ENCODE results near the gene CNIH4.

DNA sequence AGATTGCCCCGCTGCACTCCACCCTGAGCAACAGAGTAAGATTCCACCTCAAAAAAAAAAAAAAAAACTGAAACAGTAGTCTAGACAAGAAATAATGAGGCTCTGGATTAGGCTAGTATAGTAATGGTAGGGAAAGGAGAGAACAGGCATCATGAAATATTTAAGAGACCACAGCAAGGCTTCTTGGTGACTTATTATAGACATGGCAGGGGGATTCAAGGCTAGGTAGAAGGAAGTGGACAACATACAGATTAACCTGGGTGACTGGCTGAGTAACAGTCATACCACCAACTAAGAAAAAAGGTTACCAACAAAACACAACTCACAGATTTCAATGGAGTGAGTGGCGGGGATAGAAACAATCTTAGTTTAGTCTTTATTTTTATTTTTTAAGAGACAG, 35.0 kb upstream of the CNIH4 start:
- TF ChIP-seq, protein P1, sequence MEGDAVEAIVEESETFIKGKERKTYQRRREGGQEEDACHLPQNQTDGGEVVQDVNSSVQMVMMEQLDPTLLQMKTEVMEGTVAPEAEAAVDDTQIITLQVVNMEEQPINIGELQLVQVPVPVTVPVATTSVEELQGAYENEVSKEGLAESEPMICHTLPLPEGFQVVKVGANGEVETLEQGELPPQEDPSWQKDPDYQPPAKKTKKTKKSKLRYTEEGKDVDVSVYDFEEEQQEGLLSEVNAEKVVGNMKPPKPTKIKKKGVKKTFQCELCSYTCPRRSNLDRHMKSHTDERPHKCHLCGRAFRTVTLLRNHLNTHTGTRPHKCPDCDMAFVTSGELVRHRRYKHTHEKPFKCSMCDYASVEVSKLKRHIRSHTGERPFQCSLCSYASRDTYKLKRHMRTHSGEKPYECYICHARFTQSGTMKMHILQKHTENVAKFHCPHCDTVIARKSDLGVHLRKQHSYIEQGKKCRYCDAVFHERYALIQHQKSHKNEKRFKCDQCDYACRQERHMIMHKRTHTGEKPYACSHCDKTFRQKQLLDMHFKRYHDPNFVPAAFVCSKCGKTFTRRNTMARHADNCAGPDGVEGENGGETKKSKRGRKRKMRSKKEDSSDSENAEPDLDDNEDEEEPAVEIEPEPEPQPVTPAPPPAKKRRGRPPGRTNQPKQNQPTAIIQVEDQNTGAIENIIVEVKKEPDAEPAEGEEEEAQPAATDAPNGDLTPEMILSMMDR (IDR thresholded peaks at IDR 0.05 in 2 of 3, conservative IDR thresholded peaks at IDR 0.05 in 1 of 3; ENCODE audit: borderline replicate concordance in 1 of 3, insufficient read depth in 1 of 3, low read depth in 2 of 3, low read length in 2 of 3) = no peak
- TF ChIP-seq POLR2A (IDR thresholded peaks at IDR 0.05; ENCODE audit: borderline replicate concordance, extremely low read depth, insufficient read depth, insufficient read length) (no peak), EZH2 (IDR thresholded peaks at IDR 0.05) (no peak), YY1 (IDR thresholded peaks at IDR 0.05; ENCODE audit: extremely low read depth, insufficient replicate concordance, low read depth, low read length) (no peak), TCF7L2 (IDR thresholded peaks at IDR 0.05; ENCODE audit: borderline replicate concordance, extremely low read depth, insufficient read depth, insufficient read length) (no peak), EZH2phosphoT487 (IDR thresholded peaks at IDR 0.05; ENCODE audit: borderline replicate concordance) (no peak)
- TF ChIP-seq, protein P2, sequence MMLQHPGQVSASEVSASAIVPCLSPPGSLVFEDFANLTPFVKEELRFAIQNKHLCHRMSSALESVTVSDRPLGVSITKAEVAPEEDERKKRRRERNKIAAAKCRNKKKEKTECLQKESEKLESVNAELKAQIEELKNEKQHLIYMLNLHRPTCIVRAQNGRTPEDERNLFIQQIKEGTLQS (IDR thresholded peaks at IDR 0.05) = no peak

All from HCT116 (cell line).